GM19467 (cell line): Measurements from ENCODE around the gene ITGAE.

ENCODE experiments used
- ATAC-seq: cut with Tn5 transposase; IDR thresholded peaks from one replicate; pipeline ENCODE4 v1.9.1; 2021; ENCODE audit warnings: mild to moderate bottlenecking, moderate library complexity; ENCODE audit not compliant: unreplicated experiment

The ITGAE gene

DNA sequence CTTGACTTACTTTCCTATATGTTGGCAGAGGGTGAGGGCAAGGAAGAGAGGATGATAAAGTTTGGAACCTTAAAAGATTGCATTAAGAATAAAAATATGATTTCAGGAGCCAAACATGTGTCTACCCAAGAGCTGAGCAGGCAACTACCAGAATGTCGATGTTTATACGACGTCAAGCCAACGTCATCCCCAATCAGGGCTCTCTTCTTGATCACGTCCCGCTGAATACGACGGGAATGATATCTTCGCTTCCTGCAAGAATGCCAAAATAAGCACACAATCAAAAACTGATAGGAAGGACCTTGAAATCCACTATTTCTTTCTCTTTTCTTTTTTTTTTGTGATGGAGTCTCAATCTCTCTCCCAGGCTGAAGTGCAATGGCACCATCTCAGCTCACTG is 20.1 kb upstream of the ITGAE start:
- no peak for ATAC-seq

DNA sequence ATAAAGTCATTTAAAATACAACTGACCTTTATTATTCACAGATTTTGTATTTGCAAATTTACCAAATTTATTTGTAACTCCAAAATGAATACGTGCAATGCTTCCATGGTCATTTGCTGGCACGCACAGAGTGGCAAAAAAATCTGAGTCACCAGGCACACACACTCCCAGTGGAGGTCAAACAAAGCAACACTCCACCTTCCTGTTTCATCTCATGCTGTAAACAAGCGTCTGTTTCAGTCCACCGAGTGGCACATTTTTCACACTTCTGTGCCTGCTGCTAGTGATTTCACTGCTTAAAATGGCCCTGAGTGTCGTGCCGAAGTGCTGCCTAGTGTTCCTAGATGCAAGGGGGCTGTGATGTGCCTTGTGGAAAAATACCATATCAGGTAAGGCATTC is 17.8 kb upstream of the ITGAE start:
- no peak for ATAC-seq

DNA sequence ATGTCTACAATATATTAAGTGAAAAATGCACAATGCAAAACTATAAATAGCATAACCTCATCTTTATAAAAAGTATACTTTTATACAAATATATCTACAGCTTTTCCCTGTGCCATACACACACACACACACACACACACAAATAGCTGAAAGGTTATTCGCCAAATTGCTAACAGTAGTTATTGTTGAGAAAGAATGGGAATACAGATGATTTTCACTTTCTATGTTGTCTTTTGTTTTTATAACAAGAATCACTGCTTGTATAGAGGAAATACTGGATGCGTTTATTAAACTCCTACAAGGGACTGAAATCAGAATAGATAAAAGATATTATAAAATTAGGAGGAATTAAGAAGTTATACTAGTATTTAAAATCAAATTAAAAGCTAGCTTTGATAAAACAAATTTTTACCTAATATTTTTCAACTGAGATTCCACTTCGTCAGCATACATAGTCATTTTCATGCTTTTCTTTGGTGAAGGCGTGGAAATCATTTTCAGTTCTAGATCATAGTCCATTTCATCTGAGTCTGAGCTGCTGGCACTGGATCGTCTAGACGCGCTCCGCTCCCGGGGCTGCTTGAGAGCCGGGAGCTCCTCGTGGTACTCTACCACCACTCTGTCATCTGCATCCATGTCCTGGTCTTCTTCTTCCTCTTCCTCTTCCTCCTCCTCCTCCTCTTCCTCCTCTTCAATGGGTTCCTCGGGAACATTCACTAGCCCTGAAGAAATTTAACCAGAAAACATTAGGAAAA is 17.0 kb upstream of the ITGAE start:
- no peak for ATAC-seq

DNA sequence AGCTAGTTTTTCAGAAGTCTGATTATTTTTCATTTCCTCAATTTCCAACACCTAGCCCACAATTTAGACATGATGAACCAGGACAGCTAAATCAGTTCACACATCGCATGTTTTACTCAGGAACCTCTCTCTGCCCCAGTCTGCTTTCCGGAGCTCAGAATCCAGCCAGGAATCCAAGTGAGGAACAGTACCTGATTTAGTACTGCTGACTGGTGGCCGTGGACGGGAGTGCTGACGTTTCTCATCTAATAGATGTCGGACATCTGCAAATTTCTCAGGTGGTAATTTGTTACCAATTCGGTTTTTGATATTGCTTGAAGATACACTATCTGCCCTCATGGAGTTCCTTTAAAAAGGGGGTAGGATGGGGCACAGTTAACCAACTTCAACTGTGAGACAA is 14.9 kb upstream of the ITGAE start:
- ATAC-seq = no peak

DNA sequence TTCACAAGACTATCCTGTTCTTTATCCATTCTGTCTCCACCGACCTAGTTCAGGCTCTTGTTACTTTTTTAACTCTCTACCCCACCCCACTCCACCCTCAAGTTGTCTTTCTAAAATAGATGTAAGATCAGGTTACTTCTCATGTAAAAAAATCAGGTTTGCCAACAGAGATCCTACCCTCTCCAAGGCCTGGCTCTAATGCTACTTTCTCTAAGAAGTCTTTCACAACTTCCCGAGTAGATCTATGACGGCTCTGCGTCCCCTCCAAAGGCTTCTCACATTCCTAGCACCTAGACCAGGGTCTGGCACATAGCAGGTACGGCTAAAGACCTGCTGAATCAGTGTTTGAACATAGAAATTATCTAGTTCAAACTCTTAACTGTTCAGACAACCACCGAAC is 14.1 kb upstream of the ITGAE start:
- no peak for ATAC-seq

DNA sequence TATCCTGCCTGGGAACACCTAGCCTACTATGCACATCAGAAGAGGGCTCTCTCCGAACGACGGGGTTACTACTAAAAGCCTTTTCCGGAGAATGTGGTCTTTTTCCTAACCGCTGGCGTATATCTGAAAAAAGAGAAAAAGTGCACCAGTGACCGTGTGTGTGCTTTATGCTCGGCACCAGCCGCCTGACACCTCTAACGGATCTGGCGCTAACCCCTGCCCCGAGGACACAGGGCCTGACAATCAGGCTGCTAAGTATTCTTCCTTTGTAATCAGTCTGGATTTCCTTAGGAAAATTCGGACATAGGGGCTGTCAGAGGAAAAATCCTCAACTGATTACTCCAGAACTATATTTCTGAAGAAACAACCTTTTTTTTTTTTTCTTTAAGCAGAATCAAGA is 13.4 kb upstream of the ITGAE start:
- ATAC-seq = no peak

DNA sequence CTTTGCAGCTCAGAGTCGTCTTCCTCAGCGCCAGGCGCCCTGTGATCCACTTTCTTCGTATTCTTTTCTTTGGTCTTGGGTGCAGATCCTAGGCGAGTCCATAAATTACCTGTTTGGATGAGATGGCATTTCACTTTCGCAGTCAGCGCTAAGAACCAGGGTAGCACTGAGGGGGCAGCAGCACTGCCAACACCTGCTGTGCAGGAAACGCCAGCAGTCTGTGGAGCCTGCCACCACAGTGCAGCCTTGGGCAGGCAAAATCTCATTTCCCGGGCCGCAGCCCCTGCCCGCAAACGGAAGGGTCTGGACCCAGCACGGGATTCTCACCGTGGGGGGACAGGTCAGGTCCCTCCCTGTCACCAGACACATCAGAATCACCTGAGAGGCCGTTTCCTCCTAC is 12.2 kb upstream of the ITGAE start:
- ATAC-seq = no peak

DNA sequence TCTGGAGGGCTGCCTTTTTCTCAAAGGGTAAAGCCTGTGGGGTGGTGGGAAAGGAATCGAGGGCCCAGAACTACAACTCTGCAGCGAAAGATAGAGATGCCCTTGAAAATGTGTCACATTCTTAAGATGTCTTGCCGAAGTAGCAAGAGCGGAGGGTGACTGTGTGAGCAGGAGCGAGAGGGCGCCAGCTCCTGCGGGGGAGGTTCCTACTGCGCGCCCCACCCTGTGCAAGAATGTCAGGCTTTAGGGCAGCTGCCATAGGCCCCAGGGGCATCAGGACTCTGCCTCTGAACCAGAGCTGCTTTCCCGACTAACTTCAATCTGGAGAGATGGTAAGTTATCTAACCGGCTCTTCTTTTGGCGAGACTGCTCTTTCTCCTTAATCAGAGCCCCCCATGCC is 11.8 kb upstream of the ITGAE start:
- no peak for ATAC-seq

DNA sequence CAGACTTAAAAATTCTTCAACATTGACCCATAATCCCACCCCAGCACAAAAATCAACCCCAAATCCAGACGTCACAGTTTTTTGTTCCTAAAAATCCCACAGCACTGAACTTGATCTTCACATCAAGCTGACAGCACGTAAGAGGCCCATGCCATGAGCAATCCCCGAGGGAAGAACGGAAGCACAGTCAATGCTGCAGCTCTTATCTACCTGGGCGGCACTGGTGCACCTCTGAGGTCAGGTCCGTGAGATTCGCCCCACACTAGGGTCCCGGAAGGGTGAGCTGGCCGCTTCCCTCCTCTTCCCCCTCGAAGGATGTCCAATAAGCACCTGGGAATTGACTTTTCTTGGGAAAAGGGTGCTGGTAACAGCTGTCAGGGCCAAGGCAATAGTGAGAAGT is 11.3 kb upstream of the ITGAE start:
- ATAC-seq = no peak

DNA sequence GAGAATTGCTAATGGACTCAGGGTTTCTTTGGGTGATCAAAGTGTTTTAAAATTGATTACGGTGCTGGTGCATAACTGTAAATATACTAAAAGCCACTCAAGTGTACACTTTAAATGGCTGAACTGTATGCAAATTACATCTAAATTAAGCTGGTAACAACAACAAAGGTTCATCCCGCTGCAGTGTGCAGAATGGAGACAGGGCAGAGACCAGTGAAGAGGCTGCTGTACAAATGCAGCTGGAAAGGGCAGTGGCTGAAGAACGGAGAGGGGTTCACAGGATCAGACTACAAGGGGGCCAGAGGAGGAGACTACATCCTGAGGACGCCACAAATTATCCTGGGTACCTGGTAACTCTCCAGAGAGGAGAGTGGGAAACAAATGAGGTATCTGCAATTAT is 9.0 kb upstream of the ITGAE start:
- ATAC-seq = no peak

DNA sequence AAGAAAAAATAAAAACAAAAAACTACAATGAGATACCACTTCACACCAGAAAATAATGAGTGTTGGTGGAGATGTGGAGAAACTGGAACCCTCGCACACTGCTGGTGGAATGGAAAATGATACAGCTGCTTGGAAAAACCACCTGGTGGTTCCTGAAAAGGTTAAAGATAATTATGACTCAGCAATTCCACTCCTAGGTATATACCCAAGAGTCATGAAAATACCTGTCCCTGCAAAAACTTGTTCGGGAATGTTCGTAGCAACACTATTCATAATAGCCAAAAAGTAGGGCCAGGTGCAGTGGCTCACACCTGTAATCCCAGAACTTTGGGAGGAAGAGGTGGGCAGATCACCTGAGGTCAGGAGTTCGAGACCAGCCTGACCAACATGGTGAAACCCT is 8.1 kb upstream of the ITGAE start:
- ATAC-seq = no peak

DNA sequence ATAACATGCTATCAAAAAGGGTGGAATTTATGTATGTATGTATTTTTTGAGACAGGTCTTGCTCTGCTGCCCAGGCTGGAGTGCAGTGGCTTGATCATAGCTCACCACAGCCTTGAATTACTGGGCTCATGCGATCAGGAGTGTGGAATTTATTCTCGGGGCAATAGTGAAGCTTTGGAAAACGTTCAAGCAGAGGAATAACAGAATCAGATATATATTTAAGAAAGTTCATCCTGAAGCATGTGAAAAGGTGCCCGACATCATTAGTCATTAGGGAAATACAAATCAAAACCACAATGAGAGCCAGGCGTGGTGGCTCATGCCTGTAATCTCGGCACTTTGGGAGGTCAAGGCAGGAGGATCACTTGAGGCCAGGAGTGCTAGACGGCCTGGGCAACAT is 7.7 kb upstream of the ITGAE start:
- ATAC-seq = no peak

DNA sequence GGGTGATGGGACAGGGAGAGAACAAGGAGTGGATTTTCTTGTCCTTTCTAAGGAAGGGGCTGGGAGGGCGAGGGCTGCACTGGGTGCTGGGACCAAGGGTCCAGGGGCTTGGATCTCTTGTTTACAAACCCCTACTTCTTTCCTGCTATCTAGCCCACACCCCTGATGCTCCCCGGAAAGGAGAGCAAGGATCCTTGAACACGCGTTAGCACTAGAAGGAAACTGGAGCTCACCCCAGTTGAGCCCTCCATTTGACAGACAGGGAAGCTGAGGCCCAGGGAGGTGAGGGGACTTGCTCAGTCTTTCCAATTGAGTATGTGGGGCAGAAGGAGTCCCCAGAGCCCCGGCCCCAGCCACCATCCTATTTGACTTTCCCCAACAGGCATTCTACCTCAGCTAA is 4.6 kb upstream of the ITGAE start:
- ATAC-seq = no peak

DNA sequence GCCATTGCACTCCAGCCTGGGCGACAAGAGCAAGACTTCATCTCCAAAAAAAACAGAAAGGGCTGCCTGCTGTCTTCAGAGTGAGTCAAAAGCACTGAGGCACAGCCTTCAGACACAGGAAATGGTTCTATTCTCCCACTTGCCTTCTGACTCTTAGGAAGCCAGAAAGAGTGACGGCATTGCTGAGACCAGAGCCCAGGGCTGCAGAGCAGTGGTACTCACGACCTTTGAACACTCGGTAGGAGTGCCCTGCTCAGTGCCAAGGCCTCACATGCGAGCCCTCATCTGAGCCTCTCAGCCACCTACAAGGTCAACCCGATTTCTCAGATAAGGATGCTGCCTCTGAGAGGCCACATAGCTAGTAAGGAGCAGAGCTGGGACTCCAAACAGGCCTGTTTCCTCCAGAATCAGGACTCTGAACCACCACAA is 3.5 kb upstream of the ITGAE start:
- ATAC-seq = peak; percentile 69

DNA sequence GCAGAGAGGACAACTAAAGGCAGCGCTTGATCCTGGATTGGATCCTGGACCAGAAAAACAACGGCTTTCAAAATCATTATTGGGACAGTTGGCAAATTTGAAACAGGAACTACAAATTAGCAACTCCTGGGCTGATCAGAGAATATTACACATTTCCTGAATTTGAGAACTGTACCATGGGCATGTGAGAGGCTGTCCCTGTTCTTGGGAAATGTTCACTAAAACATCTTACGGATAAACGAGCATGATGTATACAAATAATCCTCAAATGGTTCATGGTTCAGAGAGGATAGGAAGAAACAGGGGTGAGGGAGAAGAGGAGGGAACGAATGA is 2.3 kb upstream of the ITGAE start:
- no peak for ATAC-seq

DNA sequence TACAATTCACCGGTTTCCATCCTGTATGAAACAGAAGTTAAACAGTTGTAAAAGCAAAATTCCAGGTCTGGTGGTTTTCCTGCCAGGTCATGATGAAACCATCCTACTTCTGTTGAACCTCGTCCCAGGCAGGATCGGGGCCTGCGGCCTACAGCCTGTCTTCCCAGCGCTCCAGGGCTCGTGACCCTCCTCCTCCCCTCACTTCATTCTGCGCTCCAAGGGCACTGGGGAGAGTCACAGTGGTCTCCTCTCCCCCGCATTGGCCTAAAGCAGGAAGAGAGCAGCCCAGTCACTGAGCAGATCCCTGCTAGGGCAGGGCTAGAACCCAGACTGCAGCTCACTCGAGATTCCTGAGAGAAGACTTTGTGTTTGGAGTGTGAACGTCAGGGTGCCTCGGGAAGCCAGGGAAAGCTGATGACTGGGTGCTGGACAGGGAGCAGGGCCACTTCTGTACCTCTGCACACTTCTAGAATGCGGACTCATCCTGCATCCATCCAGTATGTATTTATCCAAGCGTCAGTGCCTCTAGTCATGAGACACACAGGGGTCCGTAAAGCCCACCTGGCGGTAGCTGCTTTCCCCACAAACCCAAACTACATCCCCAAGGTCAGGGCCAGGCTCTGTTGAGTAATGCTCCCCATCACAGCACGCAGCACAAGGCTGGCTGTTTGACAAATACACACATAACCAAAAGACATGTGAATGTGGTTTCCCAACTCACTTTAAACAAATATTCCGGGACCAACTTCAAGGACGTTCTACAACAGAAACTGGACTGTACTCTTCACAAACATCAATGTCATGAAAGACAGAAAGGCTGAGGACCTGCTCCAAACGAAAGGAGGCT is 1.7 kb upstream of the ITGAE start:
- ATAC-seq = no peak

DNA sequence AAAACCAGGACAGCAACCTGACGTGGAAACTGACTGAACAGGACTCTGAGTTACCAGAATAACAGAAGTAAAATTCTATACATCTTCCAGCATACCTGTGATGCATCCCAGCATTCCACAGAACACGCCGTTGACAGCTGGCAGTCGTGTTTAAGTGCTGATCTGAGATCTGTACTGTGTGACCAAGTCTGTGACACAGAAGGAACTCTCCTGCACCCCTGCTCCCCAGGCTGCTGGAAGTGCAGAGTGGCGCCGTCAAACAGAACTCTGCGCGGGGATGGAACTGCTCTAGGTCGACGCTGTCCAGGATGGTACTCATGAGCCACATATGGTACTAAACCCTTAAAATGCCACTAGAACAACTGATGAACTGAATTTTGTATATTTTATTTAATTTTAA is 804 bp upstream of the ITGAE start:
- ATAC-seq = no peak

DNA sequence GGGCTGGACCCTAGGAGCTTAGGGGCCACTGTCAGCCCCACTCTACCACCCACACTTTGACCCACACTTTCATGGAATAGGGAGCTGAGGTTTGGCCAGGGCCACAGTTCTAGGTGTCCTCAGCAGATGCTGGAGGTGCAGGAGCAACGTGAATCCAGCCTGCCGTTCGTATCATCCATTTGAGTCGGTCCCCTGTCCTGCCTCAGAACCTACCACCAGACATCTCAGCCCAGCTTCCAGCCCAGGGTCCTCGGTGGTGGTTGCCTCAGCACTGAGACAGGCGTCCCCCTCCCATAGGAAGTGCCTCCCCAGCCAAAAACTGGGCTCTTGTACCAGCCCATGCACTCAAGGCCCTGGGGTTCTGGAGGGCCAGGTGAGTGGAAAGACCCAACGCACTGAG is 359 bp upstream of the ITGAE start:
- no peak for ATAC-seq

DNA sequence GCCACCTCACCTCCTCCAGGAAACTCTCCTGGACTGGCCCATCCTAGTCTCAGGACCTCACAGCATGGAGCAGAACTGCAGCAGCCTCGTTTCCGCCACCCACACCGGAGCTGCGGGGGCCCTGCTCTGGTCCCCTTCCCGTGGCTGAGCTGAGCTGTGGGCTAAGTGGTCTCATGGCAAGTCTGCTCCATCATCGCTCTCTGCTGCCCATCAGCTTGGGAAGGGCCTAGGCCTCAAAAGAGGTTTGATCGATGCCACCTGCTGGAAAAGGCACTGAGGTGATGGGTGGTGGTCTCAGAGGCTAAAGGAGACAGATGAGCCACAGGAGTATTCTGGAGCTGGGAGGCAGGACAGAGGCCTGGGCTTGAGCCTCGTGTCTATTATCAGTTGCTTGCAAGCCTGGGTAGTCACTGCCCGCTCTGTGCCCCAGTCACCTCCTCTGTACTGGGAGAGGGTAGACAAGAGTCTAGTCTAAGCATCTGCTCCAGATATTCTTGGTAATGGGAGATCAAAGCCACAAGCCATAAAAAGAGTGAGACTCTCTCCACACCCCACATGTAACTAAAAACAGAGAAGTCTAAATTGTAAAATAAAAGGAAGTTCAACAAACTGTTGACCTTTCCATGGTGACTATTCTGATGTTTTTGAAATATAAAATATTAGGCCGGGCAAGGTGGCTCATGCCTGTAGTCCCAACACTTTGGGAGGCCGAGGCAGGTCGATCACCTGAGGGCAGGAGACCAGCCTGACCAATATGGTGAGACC is 1.6 kb downstream of the ITGAE start:
- no peak for ATAC-seq

DNA sequence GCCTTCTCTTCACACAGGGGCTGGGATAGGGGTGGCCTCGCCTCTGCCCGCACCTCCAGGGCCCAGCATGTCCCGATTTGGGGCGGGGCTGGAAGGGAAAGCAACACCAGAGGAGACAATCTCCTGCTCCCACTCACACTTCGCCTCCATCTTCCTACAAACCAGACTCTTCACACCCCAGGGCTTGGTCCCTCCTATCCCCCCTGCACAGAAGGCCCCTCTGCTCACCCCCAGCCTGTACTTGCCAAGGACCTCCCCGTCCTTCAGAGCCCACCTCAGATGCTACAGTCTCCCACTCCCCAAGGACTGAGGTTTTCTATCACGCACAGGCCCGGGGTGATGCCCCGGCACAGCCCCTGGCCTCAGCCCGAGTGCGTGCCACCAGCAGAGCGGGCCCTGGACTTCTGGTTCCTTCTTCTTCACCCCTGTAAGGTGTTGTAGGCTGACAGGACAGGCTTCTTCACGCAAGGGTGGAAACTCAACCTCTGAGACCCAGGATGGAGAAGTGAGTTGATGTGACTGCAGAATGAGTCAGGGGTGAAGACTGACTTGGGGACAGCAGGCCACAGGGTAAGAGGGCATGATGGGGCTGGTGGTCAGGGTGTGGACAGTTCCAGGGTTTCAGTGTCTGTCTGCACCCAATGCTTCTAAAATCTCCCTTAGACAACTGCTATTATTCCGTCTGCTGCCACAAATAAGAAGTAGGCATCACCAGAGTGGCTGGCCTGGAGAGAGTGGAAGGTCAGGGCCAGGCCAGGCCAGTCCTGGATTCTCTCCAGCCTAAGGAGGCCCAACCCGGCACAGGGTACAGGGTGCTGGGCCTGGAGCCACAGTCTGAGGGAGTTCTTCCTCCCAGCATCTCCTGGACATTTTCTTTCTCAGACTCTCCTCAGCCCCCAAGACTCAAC is 2.5 kb downstream of the ITGAE start:
- ATAC-seq = no peak

DNA sequence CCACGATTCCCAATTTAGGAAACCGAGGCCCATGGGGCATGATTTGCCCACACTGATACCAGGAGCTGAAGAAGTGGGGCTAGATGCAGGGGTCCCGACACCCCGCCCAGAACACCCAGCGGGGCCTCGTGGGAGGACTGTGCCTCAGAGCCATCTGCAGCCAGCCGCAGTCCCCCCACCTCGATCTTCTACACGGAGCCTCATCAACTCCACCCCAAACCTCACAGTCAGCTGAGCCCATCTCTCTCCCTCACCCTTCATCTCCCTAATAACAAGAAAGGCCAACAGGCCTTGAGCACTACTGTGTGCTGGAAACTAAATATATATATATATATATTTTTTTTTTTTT is 4.2 kb downstream of the ITGAE start:
- ATAC-seq = peak; percentile 37
